Left ventricle myocardium superior (tissue), 1 donor: ENCODE measurements around the gene LINGO3. TPM values are rescaled to one million over a fixed set of nuclear protein-coding genes. Genes with fewer than 3 reads are reported as not detected.

ENCODE experiments used
- ATAC-seq: fragments of 200-7000 bp; cut with Tn5 transposase; one replicate; pipeline ENCODE4 v1.9.1; 2020; ENCODE audit warnings: mild to moderate bottlenecking, moderate library complexity
- DNase-seq: peaks from one replicate; pipeline ENCODE4 v3.0.0-alpha.2; 2020
- intact Hi-C: fragments of 100-400 bp; cut with micrococcal nuclease; formaldehyde crosslinking; loops from one replicate; pipeline ENCODE4 v1.11.0; 2022
- total RNA-seq: library from RNA; stranded (reverse); fragmentation: NEBNext Ultra II Directional; extraction: Animal tissue kit (Norgen Biotek cat#: 25700); gene quantifications from one replicate; pipeline ENCODE4 v1.2.1, GENCODE V29; 2021
- donor health status: DM: no; HTN: yes; CAD: no; lungs with severe emphysema.

Gene LINGO3
- total RNA-seq, 1 donor from 2014 or later, result not detected

- ATAC-seq (no peak), DNase-seq (no peak)
- intact Hi-C loops, result no loop called here
Observed at GRCh38 chr19:2311093-2311492, 3.1 kb upstream of the LINGO3 start.

GRCh38 chr19:2309734-2310362, 1.9 kb upstream of the LINGO3 start:
- peak; percentile 47 for ATAC-seq
- DNase-seq, result no peak
- intact Hi-C loops, result no loop called here

- DNase-seq (no peak), ATAC-seq (no peak)
- intact Hi-C loops, result no loop called here
Observed at GRCh38 chr19:2307518-2308012, 389 bp downstream of the LINGO3 start.

- intact Hi-C loops, result no loop called here
- ATAC-seq (no peak), DNase-seq (no peak)
Observed at GRCh38 chr19:2306971-2307370, 983 bp downstream of the LINGO3 start.

- DNase-seq, result no peak
- intact Hi-C loops, result no loop called here
- no peak for ATAC-seq
Observed at GRCh38 chr19:2306281-2306806, 1.6 kb downstream of the LINGO3 start.

GRCh38 chr19:2305452-2306280, 2.3 kb downstream of the LINGO3 start:
- ATAC-seq (no peak), DNase-seq (no peak)
- intact Hi-C loops, result no loop called here

GRCh38 chr19:2303211-2303798, 4.6 kb downstream of the LINGO3 start:
- DNase-seq (no peak), ATAC-seq (no peak)
- intact Hi-C loops, result no loop called here

GRCh38 chr19:2302319-2303210, 5.4 kb downstream of the LINGO3 start:
- intact Hi-C loops, result no loop called here
- ATAC-seq (peak; percentile 67), DNase-seq (peak; percentile 60)

GRCh38 chr19:2300533-2300932, 7.4 kb downstream of the LINGO3 start:
- ATAC-seq (no peak), DNase-seq (no peak)
- intact Hi-C loops, result no loop called here

GRCh38 chr19:2296141-2296540, 11.8 kb downstream of the LINGO3 start:
- DNase-seq, result no peak
- ATAC-seq, result no peak
- intact Hi-C loops, result no loop called here

- peak; percentile 52 for DNase-seq
Observed at GRCh38 chr19:2294687-2295335, 13.1 kb downstream of the LINGO3 start.

GRCh38 chr19:2291185-2291751, 16.7 kb downstream of the LINGO3 start:
- intact Hi-C loops, result no loop called here
- ATAC-seq, result no peak
- DNase-seq, result no peak

More at GRCh38 chr19:2294687-2295335, 13.1 kb downstream of the LINGO3 start:
- ATAC-seq, result peak; percentile 82
- intact Hi-C loops, result no loop called here

- ATAC-seq (no peak), DNase-seq (no peak)
- intact Hi-C loops, result no loop called here
Observed at GRCh38 chr19:2290441-2291184, 17.3 kb downstream of the LINGO3 start.

- ATAC-seq (peak; percentile 47), DNase-seq (peak; percentile 63)
- intact Hi-C loops, result no loop called here
Observed at GRCh38 chr19:2289714-2290435, 18.1 kb downstream of the LINGO3 start.

GRCh38 chr19:2288818-2289713, 18.9 kb downstream of the LINGO3 start:
- no peak for DNase-seq
- intact Hi-C loops, result no loop called here

GRCh38 chr19:2288338-2288817, 19.6 kb downstream of the LINGO3 start:
- ATAC-seq, result no peak
- intact Hi-C loops, result no loop called here
- DNase-seq, result no peak

More at GRCh38 chr19:2288818-2289713, 18.9 kb downstream of the LINGO3 start:
- ATAC-seq, result no peak
